Measurements from ENCODE around the gene PTPRT. TPM values are rescaled to one million over a fixed set of nuclear protein-coding genes. Genes with fewer than 3 reads are reported as not detected.

The PTPRT gene
- total RNA-seq, 1 donor from 2014 or later: not detected

DNA sequence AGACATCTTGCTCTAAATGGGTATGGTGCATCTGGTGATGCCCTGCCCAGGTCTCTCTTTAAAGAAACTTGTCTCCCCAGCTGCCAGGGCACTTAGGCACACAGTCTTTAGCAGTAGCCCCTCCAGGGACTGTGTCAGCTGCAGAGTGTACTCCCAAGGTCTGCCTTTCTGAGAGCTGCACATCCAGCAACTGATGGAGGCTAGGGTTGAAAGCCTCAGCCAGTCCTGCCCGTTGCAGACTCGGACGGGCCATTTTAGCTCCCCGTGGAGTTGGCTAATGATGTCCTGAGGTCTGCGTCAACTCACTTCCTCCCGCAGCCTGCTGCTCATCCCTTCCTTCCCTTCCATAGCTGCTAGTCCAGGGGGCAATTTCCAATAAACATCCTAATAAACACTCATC is 381.8 kb downstream of the PTPRT start:
- DNase-seq (ENCODE audit: low read depth): no peak

- no peak for DNase-seq (ENCODE audit: low read depth)
Observed at GRCh38 chr20:42795111-42795695, 394.5 kb downstream of the PTPRT start.

DNA sequence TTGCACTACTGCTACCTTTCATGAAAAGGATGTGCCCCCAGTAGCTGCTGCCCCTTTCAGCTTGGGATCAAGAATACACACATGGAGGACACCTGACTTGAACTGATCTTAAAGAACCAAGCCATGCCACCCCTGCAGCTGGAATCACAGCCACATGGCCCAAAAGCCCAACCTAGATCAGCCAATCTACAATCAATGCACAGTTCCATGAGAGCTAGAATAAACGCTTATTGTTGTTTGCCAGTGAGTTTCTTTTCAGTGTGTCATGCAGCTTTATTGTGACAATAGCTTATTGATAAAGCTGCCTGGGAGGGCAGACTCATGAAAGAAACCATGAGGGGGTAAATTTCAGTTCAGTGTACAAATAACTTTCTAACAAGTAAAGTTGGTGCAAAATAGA is 397.7 kb downstream of the PTPRT start:
- no peak for DNase-seq (ENCODE audit: low read depth)

DNA sequence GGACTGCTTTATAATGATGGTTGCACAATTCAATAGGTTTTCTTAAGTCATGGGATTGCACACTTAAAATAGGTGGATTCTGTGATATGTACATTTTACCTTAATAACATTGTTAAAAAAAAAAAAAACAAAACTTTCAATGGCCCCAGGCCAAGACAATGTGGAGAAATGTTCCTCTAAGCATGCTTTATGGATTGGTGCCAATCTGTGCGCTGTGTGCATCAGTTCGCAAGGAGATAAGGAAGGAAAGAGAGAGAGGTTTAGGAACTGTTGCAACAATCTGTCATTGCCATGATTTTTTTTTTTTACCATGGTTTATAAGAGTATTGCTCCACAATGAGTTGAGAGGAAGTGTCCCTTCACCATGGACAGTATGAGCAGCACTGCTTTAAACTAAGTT is 399.6 kb downstream of the PTPRT start:
- DNase-seq (ENCODE audit: low read depth): no peak

GRCh38 chr20:42788707-42789106 is 401.0 kb downstream of the PTPRT start:
- DNase-seq (ENCODE audit: low read depth): no peak

DNA sequence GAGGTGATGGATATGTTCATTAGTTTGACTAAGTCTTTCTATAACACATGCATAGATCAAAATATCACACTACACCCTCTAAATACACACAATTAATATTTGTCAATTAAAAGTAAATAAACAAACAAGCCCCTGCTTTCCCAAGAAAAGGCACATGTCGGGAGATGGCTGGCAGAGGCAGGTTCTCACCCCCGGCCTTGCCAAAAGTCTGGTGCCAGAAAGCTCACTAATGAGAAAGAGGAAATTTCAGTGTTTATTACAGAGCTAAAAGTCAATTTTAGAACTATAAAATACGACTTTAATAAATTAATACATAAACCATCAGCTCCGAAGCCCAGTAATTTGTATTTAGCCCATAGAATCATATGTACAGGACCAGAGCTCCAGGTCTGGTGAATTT is 404.7 kb downstream of the PTPRT start:
- no peak for DNase-seq (ENCODE audit: low read depth)

DNA sequence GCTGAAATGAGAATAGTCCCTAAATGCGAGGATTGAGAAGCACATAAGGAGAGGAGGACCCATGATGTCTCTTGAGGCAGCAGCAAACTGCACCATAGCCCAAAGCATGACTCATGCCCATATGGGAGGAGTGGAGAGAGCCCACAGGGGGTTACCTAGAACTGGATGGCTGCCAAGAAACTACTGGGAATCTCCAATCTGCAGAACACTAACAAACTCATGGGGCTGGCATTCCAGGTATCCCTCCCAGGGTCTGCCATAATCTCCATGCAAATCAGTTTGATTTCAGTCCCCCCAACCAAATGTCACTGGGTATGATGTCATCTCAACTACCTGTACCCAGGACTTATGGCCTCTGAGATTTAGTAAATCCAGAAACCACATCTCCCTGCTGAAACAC is 410.5 kb downstream of the PTPRT start:
- no peak for DNase-seq (ENCODE audit: low read depth)

GRCh38 chr20:42775866-42776265 is 413.8 kb downstream of the PTPRT start:
- no peak for DNase-seq (ENCODE audit: low read depth)

- no peak for DNase-seq (ENCODE audit: low read depth)
Observed at GRCh38 chr20:42775037-42775436, 414.7 kb downstream of the PTPRT start.

- DNase-seq (ENCODE audit: low read depth): no peak
Observed at GRCh38 chr20:42763015-42763414, 426.7 kb downstream of the PTPRT start.

DNA sequence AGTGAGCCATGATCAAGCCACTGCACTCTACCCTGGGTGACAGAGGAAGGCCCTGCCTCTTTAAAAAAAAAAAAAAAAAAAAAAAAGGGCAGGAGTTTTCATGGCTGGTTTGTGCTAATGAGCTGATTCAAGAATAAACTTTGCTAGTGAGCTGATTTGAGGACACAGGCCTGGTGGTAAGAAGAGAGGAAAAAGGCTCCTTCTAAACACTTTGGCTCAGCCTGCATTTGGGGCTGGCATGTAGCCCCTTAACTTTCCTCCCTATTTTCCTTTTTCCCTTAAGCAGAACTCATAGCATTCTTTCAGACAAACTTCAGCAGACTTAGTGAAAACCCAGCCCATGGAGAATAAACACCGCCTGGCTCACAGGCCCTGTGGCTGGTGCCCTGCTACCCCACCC is 432.7 kb downstream of the PTPRT start:
- DNase-seq (ENCODE audit: low read depth): no peak

DNA sequence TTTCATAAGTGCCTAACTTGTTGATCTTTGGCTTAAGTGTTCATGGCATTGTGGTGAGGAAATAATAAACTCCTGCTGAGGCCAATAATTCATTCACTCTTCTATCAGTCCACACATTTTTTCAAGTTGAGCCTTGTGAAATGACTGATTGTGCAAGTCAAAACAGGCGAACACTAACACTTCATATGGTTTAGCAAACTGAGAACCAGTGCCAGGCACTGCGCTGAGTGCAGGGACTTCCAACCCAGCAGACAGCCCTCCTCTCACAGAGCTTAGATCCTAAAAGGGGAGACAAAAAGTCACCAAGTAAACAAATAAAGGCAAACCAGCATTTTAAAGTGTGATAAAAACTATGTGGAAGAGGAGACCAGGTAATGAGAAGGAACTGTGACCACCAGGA is 435.0 kb downstream of the PTPRT start:
- no peak for DNase-seq (ENCODE audit: low read depth)

DNA sequence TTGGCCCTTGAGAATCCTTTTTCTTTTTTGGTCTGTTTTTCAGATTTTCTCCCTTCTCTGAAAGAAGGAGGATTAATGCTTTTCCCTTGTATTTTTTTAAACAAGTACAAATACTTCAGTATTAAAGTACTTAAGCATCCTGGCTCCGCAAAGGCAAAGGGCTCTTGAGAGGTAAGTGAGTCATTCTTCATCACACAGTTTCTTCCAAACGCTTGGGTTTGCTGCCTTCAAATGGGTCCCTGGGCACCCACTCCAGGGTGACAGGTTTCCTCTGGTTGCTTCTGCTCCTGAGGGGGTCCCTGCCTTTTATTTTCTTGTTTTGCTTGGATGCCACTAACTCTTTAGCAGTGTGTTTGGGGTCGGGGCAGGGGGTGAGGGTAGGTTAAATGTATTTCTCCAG is 437.1 kb downstream of the PTPRT start:
- no peak for DNase-seq (ENCODE audit: low read depth)

- DNase-seq (ENCODE audit: low read depth): peak; percentile 0
Observed at GRCh38 chr20:42749556-42749955, 440.1 kb downstream of the PTPRT start.

GRCh38 chr20:42747765-42748411 is 441.8 kb downstream of the PTPRT start:
- DNase-seq (ENCODE audit: low read depth): no peak

- DNase-seq (ENCODE audit: low read depth): no peak
Observed at GRCh38 chr20:42744756-42745465, 444.8 kb downstream of the PTPRT start.

GRCh38 chr20:42742926-42743325 is 446.8 kb downstream of the PTPRT start:
- no peak for DNase-seq (ENCODE audit: low read depth)

DNA sequence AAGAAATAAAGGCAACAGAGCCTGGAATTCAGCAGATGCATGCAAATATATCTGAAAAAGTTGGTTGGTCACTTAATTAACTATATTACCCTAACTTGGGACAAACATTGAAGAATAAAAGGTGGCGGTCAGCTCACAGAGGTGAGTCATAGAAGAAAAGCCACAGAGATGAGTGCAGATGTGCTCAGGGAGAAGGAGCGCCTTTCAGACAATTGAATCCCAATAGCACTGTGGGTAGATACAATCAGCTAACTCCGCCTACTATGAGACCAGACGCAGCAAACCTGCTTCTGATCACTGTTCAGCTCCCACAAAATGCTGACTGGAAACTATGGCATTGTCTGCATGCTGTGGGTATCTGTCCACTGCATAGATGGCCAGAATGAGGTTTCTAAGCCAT is 447.8 kb downstream of the PTPRT start:
- no peak for DNase-seq (ENCODE audit: low read depth)

DNA sequence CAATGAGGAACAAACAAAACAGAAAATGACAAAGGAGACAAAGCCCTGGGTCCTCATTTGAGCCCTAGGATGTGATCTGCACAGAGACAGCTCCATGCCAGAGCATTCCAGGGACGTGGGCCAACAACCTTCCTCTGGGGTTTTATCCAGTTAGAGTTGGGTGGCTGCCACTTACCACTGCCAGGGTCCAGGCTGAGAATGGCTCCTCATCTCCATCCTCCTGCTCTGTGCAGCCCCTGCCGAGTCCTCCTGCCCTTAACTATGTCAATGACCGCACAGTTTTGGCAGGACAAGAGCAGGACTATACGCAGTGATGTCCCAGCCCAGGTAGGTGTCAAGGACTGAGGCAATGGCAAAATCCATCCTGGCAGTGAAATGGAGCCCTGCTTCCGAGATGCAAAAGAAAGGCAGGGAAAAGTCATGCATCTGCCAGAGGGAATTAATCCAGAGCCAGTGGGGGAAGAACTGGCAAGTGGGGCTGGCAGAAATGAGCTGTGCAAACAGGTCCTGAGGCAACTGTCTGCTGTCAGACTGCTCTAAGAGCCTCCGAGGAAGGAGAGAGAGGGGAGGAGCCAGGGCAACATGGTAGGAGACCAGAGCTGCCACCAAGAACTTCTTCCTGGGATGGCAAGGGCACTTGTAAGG is 449.4 kb downstream of the PTPRT start:
- DNase-seq (ENCODE audit: low read depth): no peak

- DNase-seq (ENCODE audit: low read depth): no peak
Observed at GRCh38 chr20:42739683-42740082, 450.0 kb downstream of the PTPRT start.

DNA sequence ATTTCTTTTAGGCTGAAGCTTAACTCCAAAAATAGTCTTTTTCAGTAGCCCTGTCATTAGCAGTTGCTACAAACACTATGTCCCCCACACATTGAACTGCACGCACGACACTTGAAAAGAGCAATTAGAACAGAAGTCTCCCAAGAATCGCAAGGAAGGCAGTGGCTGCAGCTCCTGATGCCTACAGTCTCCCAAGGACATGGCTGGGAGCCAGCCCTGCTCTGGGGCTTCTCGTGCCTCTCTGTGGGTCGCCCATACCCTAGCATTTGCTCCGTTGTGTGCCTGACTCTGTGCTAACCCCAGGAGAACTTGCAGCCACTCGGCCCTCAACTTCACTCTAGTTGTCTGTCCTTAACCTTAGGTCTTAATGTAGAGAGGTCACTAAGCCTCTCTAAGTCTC is 454.2 kb downstream of the PTPRT start:
- no peak for DNase-seq (ENCODE audit: low read depth)

DNA sequence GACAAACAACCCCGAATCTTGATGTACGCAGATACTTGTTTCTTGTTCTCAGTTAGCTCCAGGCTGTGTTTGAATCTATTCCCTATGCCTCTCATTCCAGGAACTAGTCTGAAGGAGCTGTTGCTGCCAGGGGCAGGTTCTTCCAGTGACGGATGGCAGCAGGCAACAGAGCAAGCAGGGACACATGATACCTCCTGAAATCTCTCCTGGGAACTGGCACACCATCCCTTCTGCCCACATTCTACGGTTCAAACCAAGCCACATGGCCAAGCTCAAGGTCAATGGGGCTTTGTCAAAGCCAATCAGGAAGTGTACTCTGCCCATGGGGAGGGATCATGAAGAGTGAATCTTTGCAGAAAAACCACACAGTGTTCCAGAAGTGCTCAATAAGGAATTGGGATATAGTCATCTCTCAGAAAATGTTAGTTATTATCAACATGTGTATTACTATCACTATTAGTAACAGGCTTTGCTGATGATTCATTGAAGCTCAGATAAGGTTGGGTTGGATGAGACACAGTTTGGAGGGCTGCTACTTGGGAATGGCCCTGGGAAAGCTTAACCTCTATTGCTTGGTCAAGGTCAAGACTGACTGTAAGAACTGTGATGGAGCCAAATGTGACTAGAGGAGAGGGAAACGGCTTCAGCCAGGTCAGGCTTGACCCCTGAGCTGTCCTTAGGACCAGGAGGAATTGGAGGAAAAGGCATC is 454.9 kb downstream of the PTPRT start:
- no peak for DNase-seq (ENCODE audit: low read depth)
